SU-DHL-6 (cell line): Measurements from ENCODE around the gene PLPP1.

ENCODE experiments used
- H2AFZ ChIP-seq: fragments of 200-600 bp; sonication (generic); 2 replicates; pipeline ENCODE4 v1.6.1; 2014; ENCODE audit warnings: low read depth, mild to moderate bottlenecking, moderate library complexity, mixed read lengths, antibody characterized with exemption, low read length; ENCODE audit not compliant: severe bottlenecking
- H3F3A ChIP-seq: fragments of 200-600 bp; shearing (Covaris generic); 2 replicates; pipeline ENCODE4 v1.6.0; 2016; ENCODE audit warnings: antibody characterized with exemption, mild to moderate bottlenecking; ENCODE audit not compliant: insufficient read depth
- H3K27ac ChIP-seq: fragments of 200-600 bp; sonication (generic); 2 replicates; pipeline ENCODE4 v1.5.1; 2016; ENCODE audit warnings: low read depth, mild to moderate bottlenecking, low read length, moderate library complexity, mixed read lengths
- H3K27me3 ChIP-seq: fragments of 200-600 bp; sonication (generic), shearing (Covaris generic); 2 replicates; pipeline ENCODE4 v1.6.0; 2014; ENCODE audit warnings: mild to moderate bottlenecking, low read length
- H3K36me3 ChIP-seq: fragments of 200-600 bp; sonication (generic); 2 replicates; pipeline ENCODE4 v1.6.1; 2014; ENCODE audit warnings: mild to moderate bottlenecking, low read length, mixed read lengths
- H3K4me2 ChIP-seq: fragments of 300-600, 200-600 bp; shearing (Covaris generic), sonication (generic); 2 replicates; pipeline ENCODE4 v1.6.0; 2014; ENCODE audit warnings: low read length, low read depth, mild to moderate bottlenecking; ENCODE audit not compliant: poor library complexity, severe bottlenecking
- H3K4me3 ChIP-seq: fragments of 200-600 bp; sonication (generic); 2 replicates; pipeline ENCODE4 v1.5.1; 2014; ENCODE audit warnings: antibody characterized with exemption, low read length, mild to moderate bottlenecking, mixed read lengths; ENCODE audit not compliant: insufficient read depth, poor library complexity, severe bottlenecking
- H3K79me2 ChIP-seq: fragments of 200-600 bp; sonication (generic); 2 replicates; pipeline ENCODE4 v1.6.1; 2014; ENCODE audit warnings: mild to moderate bottlenecking, low read length, moderate library complexity; ENCODE audit not compliant: insufficient read depth
- H3K9ac ChIP-seq: fragments of 200-600 bp; sonication (generic); 2 replicates; pipeline ENCODE4 v1.7.0; 2014; ENCODE audit warnings: mild to moderate bottlenecking, low read length
- H3K9me2 ChIP-seq: fragments of 200-600 bp; sonication (generic); replicated peaks from 2 replicates; pipeline ENCODE4 v1.6.1; 2014; ENCODE audit warnings: low read length; ENCODE audit not compliant: insufficient read depth
- H3K9me3 ChIP-seq: fragments of 200-600 bp; sonication (generic); 2 replicates; pipeline ENCODE4 v1.6.1; 2014; ENCODE audit warnings: low read length, mixed read lengths; ENCODE audit not compliant: insufficient read depth
- H4K20me1 ChIP-seq: fragments of 200-600 bp; sonication (generic); 2 replicates; pipeline ENCODE4 v1.6.1; 2014; ENCODE audit warnings: low read depth, mild to moderate bottlenecking, antibody characterized with exemption, low read length, moderate library complexity, mixed read lengths
- CTCF ChIP-seq: fragments of 200-600 bp; sonication (generic); IDR thresholded peaks from one replicate; pipeline ENCODE4 v1.5.1; 2017; ENCODE audit warnings: antibody characterized with exemption, mild to moderate bottlenecking, low read length, moderate library complexity; ENCODE audit not compliant: insufficient read depth, poor library complexity, severe bottlenecking
- EZH2phosphoT487 ChIP-seq: fragments of 200-600 bp; sonication (generic), shearing (Covaris generic); conservative IDR thresholded peaks from 2 replicates; pipeline ENCODE4 v1.6.1; 2018; ENCODE audit warnings: mild to moderate bottlenecking, antibody characterized with exemption, low read length, moderate library complexity, mixed read lengths

PLPP1 gene

GRCh38 chr5:55572020-55572419 is 37.3 kb upstream of the PLPP1 start:
- Histone ChIP-seq H3K36me3 (no peaks in the 10 kb centered on the region), H3K79me2 (no peaks in the 10 kb centered on the region), H3K27me3 (no peaks in the 10 kb centered on the region), H3K9me2 (no peaks in the 10 kb centered on the region), H4K20me1 (no peaks in the 10 kb centered on the region), H2AFZ (no peak overlapping the region), H3F3A (no peaks in the 10 kb centered on the region), H3K4me2 (no peak overlapping the region), H3K9ac (no peak overlapping the region), H3K9me3 (no peaks in the 10 kb centered on the region), H3K4me3 (no peak overlapping the region), H3K27ac (no peak overlapping the region)
- TF ChIP-seq EZH2phosphoT487 = no peak
- no peak for TF ChIP-seq CTCF

GRCh38 chr5:55570570-55570969 is 35.8 kb upstream of the PLPP1 start:
- Histone ChIP-seq H3K4me2 (no peak overlapping the region), H3K9me2 (no peaks in the 10 kb centered on the region), H3K9me3 (no peaks in the 10 kb centered on the region), H3K79me2 (no peaks in the 10 kb centered on the region), H2AFZ (no peak overlapping the region), H3K27ac (no peak overlapping the region), H3K4me3 (no peak overlapping the region), H3K27me3 (no peaks in the 10 kb centered on the region), H4K20me1 (no peaks in the 10 kb centered on the region), H3K36me3 (no peaks in the 10 kb centered on the region), H3F3A (no peaks in the 10 kb centered on the region), H3K9ac (no peak overlapping the region)
- no peak for TF ChIP-seq CTCF
- TF ChIP-seq EZH2phosphoT487 = no peak

GRCh38 chr5:55570026-55570425 is 35.3 kb upstream of the PLPP1 start:
- Histone ChIP-seq H4K20me1 (no peaks in the 10 kb centered on the region), H3F3A (no peaks in the 10 kb centered on the region), H3K9me2 (no peaks in the 10 kb centered on the region), H3K9me3 (no peaks in the 10 kb centered on the region), H2AFZ (no peak overlapping the region), H3K79me2 (no peaks in the 10 kb centered on the region), H3K4me2 (no peak overlapping the region), H3K36me3 (no peaks in the 10 kb centered on the region), H3K27me3 (no peaks in the 10 kb centered on the region), H3K4me3 (no peak overlapping the region), H3K9ac (no peak overlapping the region), H3K27ac (no peak overlapping the region)
- no peak for TF ChIP-seq CTCF
- TF ChIP-seq EZH2phosphoT487 = no peak

- Histone ChIP-seq H3K9ac (no peak overlapping the region), H3K27ac (no peak overlapping the region), H3K36me3 (no peaks in the 10 kb centered on the region), H3K4me2 (no peak overlapping the region), H3K9me2 (no peaks in the 10 kb centered on the region), H3K9me3 (no peaks in the 10 kb centered on the region), H2AFZ (no peak overlapping the region), H3K4me3 (no peak overlapping the region), H3F3A (no peaks in the 10 kb centered on the region), H3K27me3 (no peaks in the 10 kb centered on the region), H4K20me1 (no peaks in the 10 kb centered on the region), H3K79me2 (no peaks in the 10 kb centered on the region)
- TF ChIP-seq EZH2phosphoT487 (no peak), CTCF (no peak)
These were observed 34.7 kb upstream of the PLPP1 start for GRCh38 chr5:55569513-55569865.
